ENCODE measurements around the gene ROCK2.

ROCK2 gene

DNA sequence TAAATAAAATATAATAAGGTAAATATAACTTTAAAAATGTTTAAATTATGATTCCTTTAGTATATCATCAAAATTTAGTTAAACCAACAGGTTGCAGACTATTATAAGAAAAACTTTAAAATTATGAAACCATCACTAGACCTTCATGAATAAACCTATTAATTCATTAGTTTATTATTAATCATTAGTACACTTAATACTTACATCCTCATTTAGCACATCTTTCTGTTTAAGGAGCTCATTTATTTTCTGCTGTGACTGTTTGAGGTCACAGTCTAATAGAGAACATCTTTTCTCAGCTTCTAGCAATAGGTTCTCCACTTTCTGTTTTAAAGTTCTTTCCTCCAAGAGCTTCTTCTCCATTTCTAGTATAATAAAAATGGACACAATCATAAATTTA lies 136.4 kb downstream of the ROCK2 start:
- H3K4me3 ChIP-seq (replicated peaks in 1 of 2; ENCODE audit: low read depth in 2 of 2, low read length in 2 of 2) = no peak overlapping the region

DNA sequence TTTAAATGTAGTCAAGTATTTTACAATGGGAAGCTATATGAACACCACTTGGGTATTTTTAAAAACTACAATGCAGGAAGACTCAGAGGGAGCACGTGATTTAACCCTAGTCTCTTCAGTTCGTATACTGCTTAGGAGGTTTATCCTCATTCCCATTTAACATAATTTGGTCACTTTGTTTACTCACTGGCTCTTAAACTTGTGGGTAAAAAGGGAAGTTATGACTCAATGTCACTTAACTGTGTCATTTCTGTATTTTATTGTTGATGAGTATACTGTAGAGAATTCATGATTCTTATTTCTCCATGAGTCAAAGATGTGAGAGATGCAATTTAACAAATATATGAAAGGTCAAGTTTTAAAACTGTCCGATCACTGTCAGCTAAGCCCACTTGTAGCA lies 141.0 kb downstream of the ROCK2 start:
- DNase-seq (ENCODE audit: low read depth in 2 of 2) = peak; percentile 10 to 78
- TF ChIP-seq, protein P1, sequence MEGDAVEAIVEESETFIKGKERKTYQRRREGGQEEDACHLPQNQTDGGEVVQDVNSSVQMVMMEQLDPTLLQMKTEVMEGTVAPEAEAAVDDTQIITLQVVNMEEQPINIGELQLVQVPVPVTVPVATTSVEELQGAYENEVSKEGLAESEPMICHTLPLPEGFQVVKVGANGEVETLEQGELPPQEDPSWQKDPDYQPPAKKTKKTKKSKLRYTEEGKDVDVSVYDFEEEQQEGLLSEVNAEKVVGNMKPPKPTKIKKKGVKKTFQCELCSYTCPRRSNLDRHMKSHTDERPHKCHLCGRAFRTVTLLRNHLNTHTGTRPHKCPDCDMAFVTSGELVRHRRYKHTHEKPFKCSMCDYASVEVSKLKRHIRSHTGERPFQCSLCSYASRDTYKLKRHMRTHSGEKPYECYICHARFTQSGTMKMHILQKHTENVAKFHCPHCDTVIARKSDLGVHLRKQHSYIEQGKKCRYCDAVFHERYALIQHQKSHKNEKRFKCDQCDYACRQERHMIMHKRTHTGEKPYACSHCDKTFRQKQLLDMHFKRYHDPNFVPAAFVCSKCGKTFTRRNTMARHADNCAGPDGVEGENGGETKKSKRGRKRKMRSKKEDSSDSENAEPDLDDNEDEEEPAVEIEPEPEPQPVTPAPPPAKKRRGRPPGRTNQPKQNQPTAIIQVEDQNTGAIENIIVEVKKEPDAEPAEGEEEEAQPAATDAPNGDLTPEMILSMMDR (IDR thresholded peaks at IDR 0.05; ENCODE audit: low read depth, low read length) = no peak
- no peak overlapping the region for H3K4me3 ChIP-seq (replicated peaks in 1 of 2; ENCODE audit: low read depth in 2 of 2, low read length in 2 of 2)

More for the DNA sequence above, 136.4 kb downstream of the ROCK2 start:
- TF ChIP-seq, protein P1 (IDR thresholded peaks at IDR 0.05; ENCODE audit: low read depth, low read length) = no peak
- no peak for DNase-seq (ENCODE audit: low read depth in 2 of 2)

DNA sequence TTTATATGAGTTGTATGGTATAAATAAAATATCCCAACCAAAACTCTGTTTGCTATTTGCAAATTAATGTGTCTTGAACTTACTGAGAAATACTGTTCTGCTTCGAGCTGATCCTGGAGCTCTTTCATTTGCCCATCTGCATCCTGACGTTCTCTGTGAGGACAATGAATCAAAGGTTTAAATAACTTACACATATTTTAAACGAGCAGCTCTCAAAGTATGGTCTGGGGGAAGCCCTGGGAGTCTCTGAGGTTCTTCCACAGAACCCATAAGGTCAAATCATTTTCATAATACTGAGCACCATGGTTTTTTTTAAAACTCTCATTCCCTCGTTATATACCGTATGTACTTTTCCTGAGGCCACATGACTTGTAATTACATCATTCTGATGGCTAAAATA lies 142.5 kb downstream of the ROCK2 start:
- H3K4me3 ChIP-seq (replicated peaks in 1 of 2; ENCODE audit: low read depth in 2 of 2, low read length in 2 of 2) = no peak overlapping the region
- TF ChIP-seq, protein P1 (IDR thresholded peaks at IDR 0.05; ENCODE audit: low read depth, low read length) = no peak
- no peak for DNase-seq (ENCODE audit: low read depth in 2 of 2)

DNA sequence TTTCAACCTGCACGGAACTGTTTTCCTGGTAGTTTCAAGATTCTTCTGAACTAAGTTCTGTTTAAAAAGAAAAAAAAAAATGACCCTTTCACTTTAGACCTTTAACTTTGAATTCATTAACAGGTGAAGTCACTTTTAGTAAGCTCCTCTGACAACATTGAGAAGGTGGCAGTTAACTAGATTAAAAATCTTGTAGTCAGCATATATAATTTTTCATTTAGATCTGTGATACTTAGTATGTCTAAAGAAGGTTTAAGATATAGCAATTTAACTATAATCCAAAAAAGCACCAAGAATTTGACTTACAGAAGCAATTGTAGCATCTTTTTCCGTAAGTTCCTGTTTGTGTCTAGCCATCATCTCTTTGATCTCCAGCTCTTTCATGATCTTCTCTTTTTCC lies 143.8 kb downstream of the ROCK2 start:
- no peak overlapping the region for H3K4me3 ChIP-seq (replicated peaks in 1 of 2; ENCODE audit: low read depth in 2 of 2, low read length in 2 of 2)
- TF ChIP-seq, protein P1 (IDR thresholded peaks at IDR 0.05; ENCODE audit: low read depth, low read length) = no peak
- DNase-seq (ENCODE audit: low read depth in 2 of 2) = no peak

DNA sequence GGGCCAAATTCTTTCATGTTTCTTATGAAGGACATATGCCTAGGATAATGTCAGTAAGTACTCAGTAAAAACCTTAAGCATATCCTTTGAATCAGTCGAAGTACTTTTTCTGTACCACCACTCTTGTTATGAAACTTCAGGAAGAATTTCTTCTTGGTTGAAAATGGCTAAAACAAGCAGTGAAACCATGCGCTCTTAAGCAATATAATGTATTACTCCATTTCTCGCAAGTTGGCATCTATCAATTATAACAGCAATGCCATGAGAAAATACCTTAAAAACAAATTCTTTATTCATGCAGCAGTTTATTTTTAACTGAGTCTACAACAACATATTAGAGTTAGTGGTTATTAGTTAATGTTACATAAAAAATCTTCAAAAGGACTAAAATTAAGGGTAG lies 148.2 kb downstream of the ROCK2 start:
- DNase-seq (ENCODE audit: low read depth in 2 of 2) = no peak
- no peak overlapping the region for H3K4me3 ChIP-seq (replicated peaks in 1 of 2; ENCODE audit: low read depth in 2 of 2, low read length in 2 of 2)
- TF ChIP-seq, protein P1 (IDR thresholded peaks at IDR 0.05; ENCODE audit: low read depth, low read length) = no peak

DNA sequence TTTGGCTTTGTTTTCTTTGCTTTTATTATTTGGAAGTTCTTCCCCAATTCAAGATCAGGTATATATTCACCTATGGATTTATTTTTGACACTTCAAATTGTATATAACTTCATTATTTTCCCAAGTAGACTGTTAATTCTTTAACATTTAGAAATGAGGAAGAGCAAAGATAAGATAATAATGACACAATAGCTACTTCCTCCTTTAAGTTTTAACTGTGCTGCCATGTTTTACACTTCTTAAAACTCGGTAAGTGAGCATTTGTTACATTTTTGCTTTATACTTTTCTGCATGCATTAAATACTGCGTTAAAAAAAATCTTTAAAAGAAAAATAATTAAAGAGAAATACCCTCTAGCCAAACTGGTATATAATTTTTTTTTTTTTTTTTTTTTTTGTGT lies 156.7 kb downstream of the ROCK2 start:
- H3K4me3 ChIP-seq (replicated peaks in 1 of 2; ENCODE audit: low read depth in 2 of 2, low read length in 2 of 2) = no peak overlapping the region
- DNase-seq (ENCODE audit: low read depth in 2 of 2) = no peak
- TF ChIP-seq, protein P1 (IDR thresholded peaks at IDR 0.05; ENCODE audit: low read depth, low read length) = no peak

DNA sequence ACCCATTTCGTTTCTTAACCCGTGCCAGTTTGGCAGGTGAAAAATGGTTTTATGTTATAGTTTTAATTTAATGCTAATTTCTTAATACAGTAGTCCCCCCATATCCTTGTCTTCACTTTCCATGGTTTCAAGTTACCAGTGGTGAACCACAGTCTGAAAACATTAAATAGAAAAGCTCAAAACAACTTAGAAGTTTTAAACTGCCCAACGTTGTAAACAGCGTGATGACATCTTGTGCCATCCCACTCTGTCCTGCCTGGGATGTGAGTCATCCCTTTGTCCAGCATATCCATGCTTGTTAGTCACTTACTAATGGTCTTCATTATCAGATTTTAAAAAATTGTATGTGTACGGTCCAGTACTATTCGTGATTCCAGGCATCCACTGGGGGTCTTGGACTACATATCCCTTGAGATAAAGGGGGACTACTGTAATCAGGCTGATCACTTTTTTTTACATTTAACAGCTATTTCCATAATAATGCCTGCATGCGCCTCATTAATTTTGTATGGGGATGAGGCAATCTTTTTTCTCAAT lies 157.3 kb downstream of the ROCK2 start:
- peak; percentile 70 to 84 for DNase-seq (ENCODE audit: low read depth in 2 of 2)
- TF ChIP-seq, protein P1 (IDR thresholded peaks at IDR 0.05; ENCODE audit: low read depth, low read length) = no peak
- no peak overlapping the region for H3K4me3 ChIP-seq (replicated peaks in 1 of 2; ENCODE audit: low read depth in 2 of 2, low read length in 2 of 2)
